Gastroesophageal sphincter (tissue), 3 donors: ENCODE measurements around the gene STK32C.

ENCODE experiments used
- POLR2A ChIP-seq, 2 donors: fragments of 450-650 bp; IDR thresholded peaks; one replicate each; pipeline ENCODE4 v1.6.1; 2017; ENCODE audit warnings: antibody characterized with exemption in 2 of 2, mild to moderate bottlenecking in 2 of 2, moderate library complexity in 1 of 2
- POLR2AphosphoS5 ChIP-seq: sonication (generic); formaldehyde crosslinking; IDR thresholded peaks from one replicate; pipeline ENCODE4 v1.6.1; 2017; ENCODE audit warnings: antibody characterized with exemption
- TF ChIP-seq, protein P1 (sequence below), 4 experiments: fragments of 200-600 bp in 2 of 4; fragments of 450-650 bp in 2 of 4; sonication (generic) in 1 of 4; IDR thresholded peaks; one replicate each; pipeline ENCODE4 v1.5.1; 2017 to 2019; ENCODE audit warnings: antibody characterized with exemption in 4 of 4, mild to moderate bottlenecking in 2 of 4, moderate library complexity in 2 of 4

DNA sequence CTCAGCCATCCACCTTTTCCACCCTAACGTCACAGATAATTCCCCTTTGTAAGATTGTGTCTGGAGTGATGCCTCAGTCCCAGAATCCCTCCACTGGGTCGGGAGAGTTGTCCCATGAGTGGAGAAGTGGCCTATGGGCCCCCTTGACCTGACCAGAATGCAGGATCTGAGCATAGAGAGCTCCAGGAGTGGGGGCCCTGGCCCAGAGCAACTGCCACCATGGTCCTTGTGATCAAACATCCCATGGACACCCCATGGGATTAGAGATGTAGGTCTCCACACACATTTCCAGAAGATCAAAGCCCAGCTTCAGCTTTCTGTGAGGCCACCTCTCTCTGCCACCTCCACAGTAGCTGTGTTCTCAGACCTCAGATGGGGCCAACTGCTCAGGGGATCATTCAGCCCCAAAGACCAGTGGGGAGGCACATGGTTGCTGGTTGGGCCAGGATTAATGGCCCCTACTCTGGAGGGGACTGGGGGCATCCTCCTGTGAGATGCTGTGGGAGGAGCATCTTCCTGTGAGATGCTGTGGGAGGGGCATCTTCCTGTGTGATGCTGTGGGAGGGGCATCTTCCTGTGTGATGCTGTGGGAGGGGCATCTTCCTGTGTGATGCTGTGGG is 149.5 kb downstream of the STK32C start:
- no peak for TF ChIP-seq POLR2A (IDR thresholded peaks at IDR 0.05)
- TF ChIP-seq, protein P1, sequence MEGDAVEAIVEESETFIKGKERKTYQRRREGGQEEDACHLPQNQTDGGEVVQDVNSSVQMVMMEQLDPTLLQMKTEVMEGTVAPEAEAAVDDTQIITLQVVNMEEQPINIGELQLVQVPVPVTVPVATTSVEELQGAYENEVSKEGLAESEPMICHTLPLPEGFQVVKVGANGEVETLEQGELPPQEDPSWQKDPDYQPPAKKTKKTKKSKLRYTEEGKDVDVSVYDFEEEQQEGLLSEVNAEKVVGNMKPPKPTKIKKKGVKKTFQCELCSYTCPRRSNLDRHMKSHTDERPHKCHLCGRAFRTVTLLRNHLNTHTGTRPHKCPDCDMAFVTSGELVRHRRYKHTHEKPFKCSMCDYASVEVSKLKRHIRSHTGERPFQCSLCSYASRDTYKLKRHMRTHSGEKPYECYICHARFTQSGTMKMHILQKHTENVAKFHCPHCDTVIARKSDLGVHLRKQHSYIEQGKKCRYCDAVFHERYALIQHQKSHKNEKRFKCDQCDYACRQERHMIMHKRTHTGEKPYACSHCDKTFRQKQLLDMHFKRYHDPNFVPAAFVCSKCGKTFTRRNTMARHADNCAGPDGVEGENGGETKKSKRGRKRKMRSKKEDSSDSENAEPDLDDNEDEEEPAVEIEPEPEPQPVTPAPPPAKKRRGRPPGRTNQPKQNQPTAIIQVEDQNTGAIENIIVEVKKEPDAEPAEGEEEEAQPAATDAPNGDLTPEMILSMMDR (IDR thresholded peaks at IDR 0.05) = no peak
- TF ChIP-seq POLR2AphosphoS5 = no peak
